ENCODE data around the gene DAB2IP. TPM values are rescaled to one million over a fixed set of nuclear protein-coding genes. Genes with fewer than 3 reads are reported as not detected.

DAB2IP gene
- total RNA-seq, 1 donor from 2014 or later: 41.7 TPM

- Mint-ChIP-seq H3K27me3 (ENCODE audit: low read depth, unreplicated experiment) (no peaks in the 10 kb centered on the region), H3K4me1 (ENCODE audit: low read depth, unreplicated experiment) (peaks cover 26% of the 10 kb centered on the region), H3K9me3 (ENCODE audit: unreplicated experiment) (no peaks in the 10 kb centered on the region), H3K4me3 (ENCODE audit: unreplicated experiment) (no peak overlapping the region), H3K27ac (ENCODE audit: unreplicated experiment) (no peak overlapping the region), H3K36me3 (ENCODE audit: low read depth, unreplicated experiment) (peaks cover 8% of the 10 kb centered on the region)
- FAIRE-seq (no peak), DNase-seq (ENCODE audit: low read depth) (no peak)
- H3K4me2 ChIP-seq (ENCODE audit: low read length): no peak overlapping the region
- peaks cover 74% of the 10 kb centered on the region for H4K20me1 ChIP-seq (ENCODE audit: insufficient read depth, low read length)
- H3K27ac ChIP-seq (ENCODE audit: low read depth, low read length): no peak overlapping the region
- H3K9ac ChIP-seq (ENCODE audit: low read length): no peak overlapping the region
- H3K36me3 ChIP-seq (ENCODE audit: insufficient read depth, low read length): no peaks in the 10 kb centered on the region
- H3K4me3 ChIP-seq (ENCODE audit: insufficient read depth, low read depth, low read length): no peak overlapping the region
- TF ChIP-seq EZH2 (IDR thresholded peaks at IDR 0.05; ENCODE audit: insufficient read depth, low read length): no peak
- no peak for TF ChIP-seq CTCF (IDR thresholded peaks at IDR 0.05; ENCODE audit: insufficient read depth, low read depth, low read length)
- H3K9me3 ChIP-seq (ENCODE audit: insufficient read depth, low read depth, low read length): no peaks in the 10 kb centered on the region
- no peak overlapping the region for H2AFZ ChIP-seq (ENCODE audit: low read depth, low read length)
- peaks cover 58% of the 10 kb centered on the region for H3K79me2 ChIP-seq (ENCODE audit: insufficient read depth, low read length)
- H3K27me3 ChIP-seq (ENCODE audit: insufficient read depth, low read length): no peaks in the 10 kb centered on the region
- H3K4me1 ChIP-seq (ENCODE audit: insufficient read depth, low read length): peaks cover 16% of the 10 kb centered on the region
Measured at GRCh38 chr9:121729769-121730562, 78.5 kb downstream of the DAB2IP start.

GRCh38 chr9:121731090-121731489 lies 79.7 kb downstream of the DAB2IP start:
- Histone ChIP-seq H2AFZ (ENCODE audit: low read depth, low read length) (no peak overlapping the region), H3K4me1 (ENCODE audit: insufficient read depth, low read length) (peaks cover 19% of the 10 kb centered on the region), H3K36me3 (ENCODE audit: insufficient read depth, low read length) (no peaks in the 10 kb centered on the region), H3K4me3 (ENCODE audit: insufficient read depth, low read depth, low read length) (no peak overlapping the region), H3K79me2 (ENCODE audit: insufficient read depth, low read length) (peaks cover 51% of the 10 kb centered on the region), H3K9ac (ENCODE audit: low read length) (no peak overlapping the region), H3K27ac (ENCODE audit: low read depth, low read length) (no peak overlapping the region), H3K27me3 (ENCODE audit: insufficient read depth, low read length) (no peaks in the 10 kb centered on the region), H4K20me1 (ENCODE audit: insufficient read depth, low read length) (peaks cover 85% of the 10 kb centered on the region), H3K4me2 (ENCODE audit: low read length) (no peak overlapping the region), H3K9me3 (ENCODE audit: insufficient read depth, low read depth, low read length) (no peaks in the 10 kb centered on the region)
- DNase-seq (ENCODE audit: low read depth) (no peak), FAIRE-seq (no peak)
- Mint-ChIP-seq H3K27me3 (ENCODE audit: low read depth, unreplicated experiment) (no peaks in the 10 kb centered on the region), H3K4me3 (ENCODE audit: unreplicated experiment) (no peak overlapping the region), H3K36me3 (ENCODE audit: low read depth, unreplicated experiment) (peaks cover 8% of the 10 kb centered on the region), H3K27ac (ENCODE audit: unreplicated experiment) (no peak overlapping the region), H3K4me1 (ENCODE audit: low read depth, unreplicated experiment) (peaks cover 32% of the 10 kb centered on the region), H3K9me3 (ENCODE audit: unreplicated experiment) (no peaks in the 10 kb centered on the region)
- TF ChIP-seq EZH2 (IDR thresholded peaks at IDR 0.05; ENCODE audit: insufficient read depth, low read length): no peak
- no peak for TF ChIP-seq CTCF (IDR thresholded peaks at IDR 0.05; ENCODE audit: insufficient read depth, low read depth, low read length)

GRCh38 chr9:121731919-121732318 lies 80.5 kb downstream of the DAB2IP start:
- Histone ChIP-seq H3K4me1 (ENCODE audit: insufficient read depth, low read length) (peaks cover 25% of the 10 kb centered on the region), H3K4me2 (ENCODE audit: low read length) (no peak overlapping the region), H3K27ac (ENCODE audit: low read depth, low read length) (no peak overlapping the region), H3K36me3 (ENCODE audit: insufficient read depth, low read length) (no peaks in the 10 kb centered on the region), H3K9me3 (ENCODE audit: insufficient read depth, low read depth, low read length) (no peaks in the 10 kb centered on the region), H4K20me1 (ENCODE audit: insufficient read depth, low read length) (peaks cover 87% of the 10 kb centered on the region), H3K4me3 (ENCODE audit: insufficient read depth, low read depth, low read length) (no peak overlapping the region), H3K9ac (ENCODE audit: low read length) (no peak overlapping the region), H2AFZ (ENCODE audit: low read depth, low read length) (no peak overlapping the region), H3K79me2 (ENCODE audit: insufficient read depth, low read length) (peaks cover 45% of the 10 kb centered on the region), H3K27me3 (ENCODE audit: insufficient read depth, low read length) (no peaks in the 10 kb centered on the region)
- TF ChIP-seq EZH2 (IDR thresholded peaks at IDR 0.05; ENCODE audit: insufficient read depth, low read length): no peak
- TF ChIP-seq CTCF (IDR thresholded peaks at IDR 0.05; ENCODE audit: insufficient read depth, low read depth, low read length): no peak
- DNase-seq (ENCODE audit: low read depth) (no peak), FAIRE-seq (no peak)
- Mint-ChIP-seq H3K27ac (ENCODE audit: unreplicated experiment) (no peak overlapping the region), H3K4me3 (ENCODE audit: unreplicated experiment) (no peak overlapping the region), H3K4me1 (ENCODE audit: low read depth, unreplicated experiment) (peaks cover 36% of the 10 kb centered on the region), H3K36me3 (ENCODE audit: low read depth, unreplicated experiment) (peaks cover 8% of the 10 kb centered on the region), H3K9me3 (ENCODE audit: unreplicated experiment) (no peaks in the 10 kb centered on the region), H3K27me3 (ENCODE audit: low read depth, unreplicated experiment) (no peaks in the 10 kb centered on the region)
